ENCODE data around the gene PIH1D1.

DNA sequence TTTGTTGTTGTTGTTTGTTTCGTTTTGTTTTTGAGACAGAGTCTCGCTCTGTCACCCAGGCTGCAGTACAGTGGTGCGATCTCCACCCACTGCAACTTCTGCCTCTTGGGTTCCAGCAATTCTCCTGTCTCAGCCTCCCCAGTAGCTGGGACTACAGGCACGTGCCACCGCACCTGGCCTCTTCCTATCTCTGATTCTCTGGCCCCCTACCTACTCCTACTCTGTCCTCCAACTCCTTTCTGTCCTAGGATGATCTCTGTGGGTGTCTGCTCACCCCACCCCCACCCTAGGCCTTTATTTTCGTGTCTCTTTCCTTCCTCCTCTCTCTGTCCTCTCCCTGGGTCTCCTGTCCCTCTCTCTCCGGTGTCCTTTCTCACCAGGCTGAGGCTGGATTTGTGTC lies 1.2 kb downstream of the PIH1D1 start:
- TF ChIP-seq EZH2 (IDR thresholded peaks at IDR 0.05; ENCODE audit: low read depth, unreplicated experiment): no peak
- TF ChIP-seq, protein P1, sequence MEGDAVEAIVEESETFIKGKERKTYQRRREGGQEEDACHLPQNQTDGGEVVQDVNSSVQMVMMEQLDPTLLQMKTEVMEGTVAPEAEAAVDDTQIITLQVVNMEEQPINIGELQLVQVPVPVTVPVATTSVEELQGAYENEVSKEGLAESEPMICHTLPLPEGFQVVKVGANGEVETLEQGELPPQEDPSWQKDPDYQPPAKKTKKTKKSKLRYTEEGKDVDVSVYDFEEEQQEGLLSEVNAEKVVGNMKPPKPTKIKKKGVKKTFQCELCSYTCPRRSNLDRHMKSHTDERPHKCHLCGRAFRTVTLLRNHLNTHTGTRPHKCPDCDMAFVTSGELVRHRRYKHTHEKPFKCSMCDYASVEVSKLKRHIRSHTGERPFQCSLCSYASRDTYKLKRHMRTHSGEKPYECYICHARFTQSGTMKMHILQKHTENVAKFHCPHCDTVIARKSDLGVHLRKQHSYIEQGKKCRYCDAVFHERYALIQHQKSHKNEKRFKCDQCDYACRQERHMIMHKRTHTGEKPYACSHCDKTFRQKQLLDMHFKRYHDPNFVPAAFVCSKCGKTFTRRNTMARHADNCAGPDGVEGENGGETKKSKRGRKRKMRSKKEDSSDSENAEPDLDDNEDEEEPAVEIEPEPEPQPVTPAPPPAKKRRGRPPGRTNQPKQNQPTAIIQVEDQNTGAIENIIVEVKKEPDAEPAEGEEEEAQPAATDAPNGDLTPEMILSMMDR (conservative IDR thresholded peaks at IDR 0.05; ENCODE audit: low read depth in 2 of 2): no peak
- TF ChIP-seq POLR2AphosphoS5 (IDR thresholded peaks at IDR 0.05; ENCODE audit: low read depth): no peak

Data from GM23338 (cell line).